Astrocyte of the spinal cord (primary cell): Measurements from ENCODE around the gene NR2F1.

Experiments
- DNase-seq: peaks from one replicate; pipeline ENCODE4 v3.0.0; 2011; ENCODE audit warnings: low read depth, low spot score
- H3K4me3 ChIP-seq: 2 replicates; pipeline ENCODE4 v1.5.1; 2011; ENCODE audit warnings: low read depth, mild to moderate bottlenecking, low read length, moderate library complexity
- CTCF ChIP-seq: IDR thresholded peaks from 2 replicates; pipeline ENCODE4 v1.5.1; 2012; ENCODE audit warnings: low read depth, mild to moderate bottlenecking, low read length, inconsistent platforms
- in situ Hi-C: cut with HindIII; loops from 2 replicates; pipeline ENCODE4 v1.10.0; 2017; ENCODE audit warnings: low sequenced_read_pairs

The NR2F1 gene

GRCh38 chr5:93592883-93593282 lies 9.9 kb downstream of the NR2F1 start:
- H3K4me3 ChIP-seq, result peak overlapping the region; percentile 14
- peak; percentile 9 for DNase-seq
- no peak for TF ChIP-seq CTCF
- in situ Hi-C loops, result no loop called here

GRCh38 chr5:93593476-93594131 lies 10.6 kb downstream of the NR2F1 start:
- TF ChIP-seq CTCF, result no peak
- peak overlapping the region; percentile 17 for H3K4me3 ChIP-seq
- in situ Hi-C loops, result no loop called here
- peak; percentile 33 for DNase-seq

GRCh38 chr5:93594591-93595419 lies 11.8 kb downstream of the NR2F1 start:
- peak; percentile 6 for TF ChIP-seq CTCF
- in situ Hi-C loops, result no loop called here
- no peak overlapping the region for H3K4me3 ChIP-seq
- DNase-seq, result peak; percentile 66

- DNase-seq, result peak; percentile 77
- no peak overlapping the region for H3K4me3 ChIP-seq
- TF ChIP-seq CTCF, result no peak
- in situ Hi-C loops, result no loop called here
Observed at GRCh38 chr5:93595420-93596147, 12.6 kb downstream of the NR2F1 start.

GRCh38 chr5:93596310-93596675 lies 13.3 kb downstream of the NR2F1 start:
- no peak overlapping the region for H3K4me3 ChIP-seq
- in situ Hi-C loops, result no loop called here
- TF ChIP-seq CTCF, result no peak
- no peak for DNase-seq

GRCh38 chr5:93596676-93597490 lies 13.9 kb downstream of the NR2F1 start:
- TF ChIP-seq CTCF, result peak; percentile 21
- no peak overlapping the region for H3K4me3 ChIP-seq
- DNase-seq, result peak; percentile 32
- in situ Hi-C loops, result no loop called here
